ENCODE data around the gene STK16.

- no peak for TF ChIP-seq POLR2A (IDR thresholded peaks at IDR 0.05)
- TF ChIP-seq CTCF (IDR thresholded peaks at IDR 0.05) = no peak
- no peak for TF ChIP-seq POLR2AphosphoS5 (IDR thresholded peaks at IDR 0.05)
These were observed 15.2 kb upstream of the STK16 start for GRCh38 chr2:219230059-219230540.

Measured in breast epithelium (tissue), 3 donors.